Urothelium cell line (cell line): ENCODE measurements around the gene KIRREL3.

ENCODE experiments used
- DNase-seq: peaks from one replicate; pipeline ENCODE4 v3.0.0; 2011; ENCODE audit warnings: low spot score, mixed read lengths
- FAIRE-seq: peaks from 2 replicates; lab custom pipeline; 2011; peaks lifted over from hg19 to GRCh38; lab: Jason Lieb, UNC

The KIRREL3 gene

GRCh38 chr11:126502982-126503381 is 497.6 kb downstream of the KIRREL3 start:
- DNase-seq = no peak
- FAIRE-seq = no peak

DNA sequence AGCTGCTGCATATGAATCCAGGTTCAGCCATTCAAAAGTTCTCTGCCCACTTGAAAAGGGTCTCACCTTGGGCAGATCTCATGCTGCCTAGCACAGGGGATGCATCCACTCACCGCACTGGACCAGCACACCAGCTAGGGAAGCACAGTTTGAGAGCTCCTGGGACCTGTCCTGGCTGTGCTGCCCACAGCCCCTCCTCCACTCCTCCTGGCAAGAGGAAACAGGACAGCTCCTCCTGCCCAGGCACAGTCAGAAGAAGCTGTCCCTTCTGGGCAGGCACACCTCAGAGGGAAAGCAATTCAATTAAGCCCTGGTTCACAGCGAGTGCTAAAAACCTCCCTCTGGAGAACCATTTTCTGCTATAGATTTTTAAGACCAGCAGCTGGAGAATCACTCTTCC is 498.4 kb downstream of the KIRREL3 start:
- FAIRE-seq = no peak
- no peak for DNase-seq

GRCh38 chr11:126501641-126502040 is 498.9 kb downstream of the KIRREL3 start:
- no peak for DNase-seq
- no peak for FAIRE-seq

DNA sequence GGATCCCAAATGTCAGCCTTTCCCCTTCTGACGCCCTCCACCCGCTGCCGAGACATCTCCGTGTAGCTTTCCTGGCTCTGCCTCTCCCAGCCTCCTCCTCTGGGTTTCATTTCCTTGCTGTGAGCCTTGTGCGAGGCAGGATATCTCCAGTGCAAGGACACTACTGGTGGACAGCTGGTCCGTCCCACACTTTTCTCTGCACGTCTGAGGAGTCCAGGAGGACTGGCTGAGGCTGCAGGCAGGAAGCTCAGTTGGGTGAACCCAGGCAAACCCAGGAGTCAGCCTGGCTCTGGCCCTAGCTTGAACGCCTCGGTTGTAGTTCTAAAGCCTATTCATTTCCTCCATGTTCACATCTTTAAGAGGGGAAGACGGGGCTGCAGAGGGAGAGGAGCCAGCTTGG is 499.6 kb downstream of the KIRREL3 start:
- FAIRE-seq (no peak), DNase-seq (no peak)

GRCh38 chr11:126499131-126499752 is 501.3 kb downstream of the KIRREL3 start:
- FAIRE-seq (no peak), DNase-seq (no peak)

- no peak for DNase-seq
- FAIRE-seq = no peak
Observed at GRCh38 chr11:126498281-126498680, 502.3 kb downstream of the KIRREL3 start.

GRCh38 chr11:126497581-126498122 is 502.9 kb downstream of the KIRREL3 start:
- FAIRE-seq (no peak), DNase-seq (no peak)

DNA sequence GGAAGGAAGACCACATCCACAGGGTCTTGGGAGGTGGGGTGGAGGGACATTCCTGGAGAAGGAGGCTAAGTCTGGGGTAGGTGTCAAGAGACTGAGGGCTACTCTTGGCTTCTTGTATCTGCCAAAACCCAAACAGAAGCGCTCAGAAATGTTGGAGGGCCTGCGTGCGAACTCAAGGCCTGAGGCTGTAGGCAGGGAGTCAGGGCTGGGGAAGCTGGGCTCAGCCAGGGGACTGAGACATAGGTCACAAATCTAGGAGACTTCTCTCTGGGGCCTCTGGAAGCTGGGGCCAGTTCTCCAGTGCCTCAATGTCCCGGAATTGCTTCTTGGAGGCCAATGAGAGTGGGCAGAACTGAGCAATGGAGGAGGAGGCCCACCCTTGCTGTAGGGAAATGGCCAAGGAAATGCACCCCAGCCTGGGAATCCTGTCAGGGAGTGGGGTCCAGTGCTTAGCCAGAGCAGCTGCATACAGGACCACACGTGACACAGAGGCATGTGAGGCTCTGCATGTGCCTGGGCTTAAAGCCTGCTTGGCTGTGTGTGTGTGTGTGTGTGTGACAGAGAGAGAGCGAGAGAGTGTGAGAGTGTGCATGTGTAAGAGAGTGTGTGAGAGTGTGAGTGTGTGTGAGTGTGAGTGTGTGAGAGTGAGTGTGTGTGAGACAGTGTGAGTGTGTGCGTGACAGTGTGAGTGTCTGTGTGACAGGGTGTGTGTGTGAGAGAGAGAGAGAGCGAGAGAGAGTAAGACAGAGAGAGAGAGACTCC is 503.8 kb downstream of the KIRREL3 start:
- FAIRE-seq = no peak
- DNase-seq = no peak

DNA sequence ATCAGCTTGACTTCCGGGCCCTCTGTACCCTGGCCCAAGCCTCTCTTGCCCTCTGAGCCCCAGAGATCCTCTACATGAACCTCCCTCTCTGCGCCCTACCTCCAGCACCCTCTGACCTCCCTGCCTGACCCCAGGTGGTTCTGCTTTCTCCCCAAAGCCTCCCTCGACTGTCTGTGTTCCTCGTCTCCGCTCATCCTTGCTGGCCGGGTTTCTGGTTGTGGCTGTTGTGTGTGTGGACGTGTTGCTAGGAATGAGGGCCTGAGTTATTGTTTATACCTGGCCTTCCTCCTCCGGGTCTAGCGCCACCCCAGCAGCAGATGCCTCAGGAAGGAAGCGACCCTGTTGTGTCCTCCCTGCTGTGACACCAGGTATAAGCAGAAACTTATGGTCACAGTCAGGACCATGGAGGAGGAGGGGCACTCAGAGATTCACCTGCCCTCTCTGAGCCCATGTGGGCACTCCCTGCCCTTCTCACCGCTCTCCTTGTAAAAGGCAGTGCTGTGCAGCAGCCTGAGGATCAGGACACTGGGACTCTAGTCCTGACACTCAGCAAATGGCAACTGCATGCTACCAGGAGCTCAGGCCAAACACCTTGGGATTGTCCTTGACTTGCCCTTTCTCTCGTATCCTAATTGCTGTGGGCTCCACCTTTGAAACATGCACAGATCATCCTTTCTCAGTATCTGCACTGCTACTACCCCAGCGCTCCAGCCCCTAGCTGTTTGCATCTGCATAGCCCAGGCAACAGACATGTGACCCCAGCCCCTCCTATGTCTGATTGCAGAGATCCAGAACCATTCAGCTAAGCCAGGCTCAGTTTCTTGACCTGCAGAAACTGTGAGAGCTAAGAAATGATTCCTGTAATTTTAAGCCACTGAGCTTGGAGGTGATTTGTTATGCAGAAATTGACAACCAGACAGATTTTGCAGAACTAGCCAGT is 505.0 kb downstream of the KIRREL3 start:
- DNase-seq (no peak), FAIRE-seq (no peak)

GRCh38 chr11:126494831-126495230 is 505.7 kb downstream of the KIRREL3 start:
- no peak for DNase-seq
- no peak for FAIRE-seq

DNA sequence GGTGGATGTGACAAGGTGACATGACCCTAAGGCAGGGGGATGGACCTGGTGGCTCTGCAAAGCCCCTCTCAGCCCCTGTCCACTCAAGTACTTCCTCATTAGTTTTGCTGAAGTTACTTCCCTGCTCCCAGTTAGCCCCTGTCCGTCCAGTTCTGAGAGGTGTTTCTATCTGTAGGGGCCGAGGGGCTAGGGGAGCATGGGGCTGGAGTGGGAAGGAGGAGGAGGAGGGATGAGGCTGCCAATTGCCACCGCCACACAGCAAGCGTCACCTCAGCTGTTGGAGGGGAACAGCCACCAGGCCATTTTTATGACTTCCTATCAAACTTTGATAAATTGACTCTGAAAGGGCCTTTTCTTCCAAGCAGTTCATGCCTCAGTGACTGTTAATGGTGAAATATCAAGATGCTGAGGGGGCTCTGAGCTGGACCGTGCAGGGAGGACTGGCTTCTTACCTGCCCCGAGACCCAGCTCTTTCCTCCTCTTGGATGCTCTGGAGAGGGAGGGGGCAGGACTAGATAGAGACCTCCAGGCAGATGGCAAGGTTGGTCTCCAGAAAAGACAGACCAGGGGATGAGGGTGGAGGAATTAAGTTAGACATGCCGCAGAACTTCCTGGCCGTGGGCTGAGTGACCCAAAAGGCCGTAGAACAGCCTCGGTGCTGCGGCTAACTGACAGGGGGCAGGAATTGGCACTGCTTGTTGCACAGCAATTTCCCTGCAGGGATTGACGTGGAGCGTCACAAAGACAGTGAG is 508.1 kb downstream of the KIRREL3 start:
- FAIRE-seq = no peak
- DNase-seq = no peak

DNA sequence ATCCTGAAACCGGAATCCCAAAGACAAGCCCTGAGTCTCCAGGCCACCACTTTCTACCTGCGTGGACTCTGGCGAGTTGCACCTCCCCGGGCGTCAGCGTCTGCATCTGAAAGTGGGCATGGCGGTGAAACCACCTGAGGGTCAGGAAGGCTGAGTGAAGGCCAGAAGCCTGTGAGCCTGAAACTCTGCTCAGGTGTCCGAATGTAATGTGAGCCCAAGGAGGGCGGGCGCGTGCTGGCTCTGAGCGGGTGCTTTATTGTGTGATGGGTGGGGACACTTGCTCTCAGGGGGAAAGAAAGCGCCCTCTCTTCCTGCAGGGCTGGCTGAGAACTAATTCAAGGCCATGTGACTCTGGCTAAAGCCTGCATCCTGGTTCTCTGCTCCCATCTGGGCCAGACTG is 509.5 kb downstream of the KIRREL3 start:
- FAIRE-seq (no peak), DNase-seq (no peak)

GRCh38 chr11:126489836-126490660 is 510.5 kb downstream of the KIRREL3 start:
- FAIRE-seq (no peak), DNase-seq (no peak)

DNA sequence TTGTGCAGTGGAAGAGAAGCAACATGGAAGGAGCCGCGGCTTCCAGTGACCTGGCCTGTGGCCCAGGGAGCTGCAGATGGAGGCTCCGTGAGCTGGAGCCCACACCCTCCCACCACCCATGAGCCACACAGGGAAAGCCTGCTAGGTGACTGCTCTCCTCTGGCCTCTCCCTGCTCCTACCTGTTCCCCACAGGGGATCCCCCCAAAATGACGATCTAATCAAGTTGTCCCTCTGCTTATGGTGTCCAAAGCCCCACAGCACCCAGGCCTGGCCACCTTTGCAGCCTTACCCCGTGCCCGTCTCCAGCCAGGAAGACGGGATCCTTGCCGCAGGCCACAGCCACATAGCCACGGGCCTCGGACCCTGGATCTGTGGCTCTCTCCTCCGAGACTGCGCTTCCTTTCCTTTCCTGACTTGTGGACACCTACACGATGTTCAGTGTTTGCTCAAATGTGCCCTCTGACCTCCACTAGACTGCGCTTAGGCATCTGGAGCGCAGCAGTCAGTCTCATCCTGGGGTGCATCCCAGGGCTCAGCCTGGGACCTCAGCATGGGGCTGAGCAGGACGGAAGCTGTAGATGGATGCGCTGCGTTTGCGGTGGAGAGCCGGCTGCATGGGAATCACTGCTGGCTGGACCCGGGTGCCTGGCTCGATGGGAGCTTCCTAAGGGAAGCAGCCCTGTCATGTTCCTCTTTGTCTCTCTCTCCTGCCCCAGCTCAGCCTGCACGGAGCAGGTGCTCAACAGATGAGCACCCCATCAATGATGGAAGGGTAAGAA is 511.8 kb downstream of the KIRREL3 start:
- no peak for DNase-seq
- FAIRE-seq = no peak

GRCh38 chr11:126487711-126488110 is 512.9 kb downstream of the KIRREL3 start:
- FAIRE-seq = no peak

GRCh38 chr11:126485986-126486635 is 514.5 kb downstream of the KIRREL3 start:
- DNase-seq = no peak
- no peak for FAIRE-seq

More at GRCh38 chr11:126487711-126488110, 512.9 kb downstream of the KIRREL3 start:
- DNase-seq = no peak

DNA sequence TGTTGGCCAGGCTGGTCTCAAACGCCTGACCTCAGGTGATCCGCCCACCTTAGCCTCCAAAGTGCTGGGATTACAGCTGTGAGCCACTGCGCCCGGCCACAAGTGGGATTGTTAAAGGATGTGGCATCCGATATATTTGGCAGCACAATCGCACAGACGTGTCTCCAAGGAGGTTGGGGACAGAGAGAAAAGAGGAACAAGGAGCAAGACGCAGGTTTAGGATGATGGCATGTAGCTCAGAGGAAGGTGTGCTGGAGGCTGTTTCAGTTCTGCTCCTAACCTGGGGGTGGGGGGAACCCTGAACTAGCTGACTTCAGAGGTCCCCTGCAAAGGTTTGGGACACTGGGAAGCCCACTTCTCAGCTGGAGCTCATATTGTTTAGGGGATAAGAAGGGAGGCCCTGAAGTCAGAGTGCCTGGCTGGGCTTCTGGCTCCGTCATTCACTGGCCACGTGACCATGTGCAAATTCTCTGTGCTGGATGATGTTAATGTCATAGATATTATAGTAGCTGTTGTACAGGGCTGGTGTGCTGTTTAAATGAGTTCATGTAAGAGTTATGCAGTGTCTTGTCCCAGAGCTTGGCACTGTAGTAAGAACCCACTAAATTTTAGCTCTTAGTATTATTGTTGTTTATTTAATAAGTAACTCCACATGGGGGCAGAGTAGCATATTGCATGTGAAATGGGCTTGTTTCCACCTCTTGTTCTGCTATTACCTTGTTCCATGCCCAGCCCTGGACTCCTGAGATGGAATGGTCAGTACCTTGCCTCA is 515.4 kb downstream of the KIRREL3 start:
- no peak for FAIRE-seq
- DNase-seq = no peak

- DNase-seq (no peak), FAIRE-seq (no peak)
Observed at GRCh38 chr11:126484266-126484665, 516.3 kb downstream of the KIRREL3 start.
